ENCODE data around the gene LTF. TPM values are rescaled to one million over a fixed set of nuclear protein-coding genes. Genes with fewer than 3 reads are reported as not detected.

The LTF gene
- total and polyA plus RNA-seq, 2 of the 13 experiments (the other 11 are each of a cell fraction or from before 2014, with no cell fraction given), result not detected

- no peak for TF ChIP-seq AHDC1 (CRISPR knock-in tag; IDR thresholded peaks at IDR 0.05; ENCODE audit: borderline replicate concordance)
- TF ChIP-seq HMGXB4 (CRISPR knock-in tag; IDR thresholded peaks at IDR 0.05; ENCODE audit: borderline replicate concordance in 1 of 2, low read depth in 1 of 2), result no peak
- no peak for TF ChIP-seq ZBTB42 (CRISPR knock-in tag; IDR thresholded peaks at IDR 0.05)
- no peak for TF ChIP-seq SCMH1 (CRISPR knock-in tag; IDR thresholded peaks at IDR 0.05; ENCODE audit: borderline replicate concordance)
- TF ChIP-seq CBX5 (CRISPR knock-in tag; IDR thresholded peaks at IDR 0.05; ENCODE audit: borderline replicate concordance), result no peak
- no peak for TF ChIP-seq NFIC (IDR thresholded peaks at IDR 0.05; ENCODE audit: low read length)
Observed at GRCh38 chr3:46400846-46401245, 63.9 kb downstream of the LTF start (continued).

Data from HepG2 (cell line).